B cell (primary cell): ENCODE data around the gene MTG2. TPM values are rescaled to one million over a fixed set of nuclear protein-coding genes. Genes with fewer than 3 reads are reported as not detected.

Experiments used
- ATAC-seq: fragments of 200-7000 bp; cut with Tn5 transposase; one replicate; pipeline ENCODE4 v1.10.0; 2021; ENCODE audit warnings: low read depth, mild to moderate bottlenecking, moderate number of reproducible peaks, moderate library complexity
- CTCF ChIA-PET: fragments of 350-600 bp; sonication (Branson Sonifier 250); formaldehyde crosslinking; loops from one replicate; lab custom pipeline; 2021; ENCODE audit warnings: antibody characterized with exemption, inconsistent platforms; lab: Charles Lee
- POLR2A ChIA-PET: fragments of 350-600 bp; sonication (Branson Sonifier 250); formaldehyde crosslinking; loops from one replicate; lab custom pipeline; 2021; ENCODE audit warnings: antibody characterized with exemption; lab: Charles Lee
- DNase-seq: peaks from one replicate; pipeline ENCODE4 v3.0.0; 2013
- H2AFZ ChIP-seq: 2 replicates; pipeline ENCODE4 v1.6.1; 2012; ENCODE audit warnings: mild to moderate bottlenecking, low read depth, low read length; ENCODE audit not compliant: insufficient read depth, poor library complexity, severe bottlenecking
- H3K27ac ChIP-seq, 2 donors: 1 replicate in 1 of 2; 2 replicates in 1 of 2; pipeline ENCODE4 v1.5.1; 2012 to 2013; ENCODE audit warnings: low read length in 2 of 2, mild to moderate bottlenecking in 2 of 2, moderate library complexity in 1 of 2
- H3K27me3 ChIP-seq, 4 experiments: fragments of 200-600 bp in 1 of 4; sonication (generic) in 1 of 4; replicated peaks in 1 of 4; 1 replicate in 2 of 4; 2 replicates in 2 of 4; pipeline versions ENCODE4 v1.6.1 to v1.7.0; 2013 to 2016; ENCODE audit warnings: low read length in 3 of 4, mild to moderate bottlenecking in 2 of 4, mixed read lengths in 1 of 4, moderate library complexity in 1 of 4; ENCODE audit not compliant: insufficient read depth in 4 of 4, control insufficient read depth in 3 of 4; ENCODE audit errors: control extremely low read depth in 1 of 4
- H3K36me3 ChIP-seq, 2 experiments: replicated peaks in 1 of 2; 1 replicate in 1 of 2; 2 replicates in 1 of 2; pipeline versions ENCODE4 v1.6.1 to v1.7.1; 2013; ENCODE audit warnings: low read length in 1 of 2; ENCODE audit not compliant: insufficient read depth in 2 of 2, control insufficient read depth in 1 of 2; ENCODE audit errors: control extremely low read depth in 1 of 2, extremely low read depth in 1 of 2
- H3K4me1 ChIP-seq, 2 donors: fragments of 200-600 bp in 1 of 2; sonication (generic) in 1 of 2; 1 replicate in 1 of 2; 2 replicates in 1 of 2; pipeline versions ENCODE4 v1.5.1 to v1.6.1; 2013 to 2017; ENCODE audit warnings: low read length in 2 of 2; ENCODE audit not compliant: control insufficient read depth in 2 of 2, insufficient read depth in 2 of 2
- H3K4me2 ChIP-seq: replicated peaks from 2 replicates; pipeline ENCODE3; 2012; ENCODE audit warnings: mild to moderate bottlenecking, low read depth, low read length; ENCODE audit not compliant: poor library complexity, severe bottlenecking
- H3K4me3 ChIP-seq, 5 experiments: fragments of 200-600 bp in 1 of 5; sonication (generic) in 1 of 5; 1 replicate in 3 of 5; 2 replicates in 2 of 5; pipeline versions ENCODE4 v1.5.1 to v1.7.0; 2011 to 2016; ENCODE audit warnings: low read length in 4 of 5, mild to moderate bottlenecking in 4 of 5, low read depth in 2 of 5, control low read depth in 1 of 5, moderate library complexity in 1 of 5; ENCODE audit not compliant: insufficient read depth in 1 of 5; ENCODE audit errors: control extremely low read depth in 1 of 5, extremely low read depth in 1 of 5
- H3K79me2 ChIP-seq: fragments of 200-600 bp; sonication (generic); one replicate; pipeline ENCODE4 v1.6.0; 2016; ENCODE audit warnings: low read length; ENCODE audit not compliant: control insufficient read depth, insufficient read depth
- H3K9ac ChIP-seq: fragments of 200-600 bp; sonication (generic); 2 replicates; pipeline ENCODE4 v1.6.1; 2017; ENCODE audit warnings: mild to moderate bottlenecking, low read length, moderate library complexity
- H3K9me3 ChIP-seq, 3 donors: one replicate each; pipeline versions ENCODE4 v1.6.1 to v1.7.1; 2013; ENCODE audit warnings: low read length in 2 of 3; ENCODE audit not compliant: control insufficient read depth in 2 of 3, insufficient read depth in 1 of 3; ENCODE audit errors: control extremely low read depth in 1 of 3
- H4K20me1 ChIP-seq: 2 replicates; pipeline ENCODE4 v1.6.0; 2012; ENCODE audit warnings: mild to moderate bottlenecking, low read length; ENCODE audit not compliant: insufficient read depth, control insufficient read depth, poor library complexity, severe bottlenecking
- H3K27ac Mint-ChIP-seq: one replicate; pipeline ENCODE4 v1.8.0; 2021; ENCODE audit warnings: mixed read lengths
- H3K27me3 Mint-ChIP-seq: one replicate; pipeline ENCODE4 v1.8.0; 2021; ENCODE audit warnings: mixed read lengths
- H3K4me1 Mint-ChIP-seq: one replicate; pipeline ENCODE4 v1.8.0; 2021; ENCODE audit warnings: mixed read lengths
- H3K4me3 Mint-ChIP-seq: one replicate; pipeline ENCODE4 v1.8.0; 2021; ENCODE audit warnings: mixed read lengths
- H3K9me3 Mint-ChIP-seq: one replicate; pipeline ENCODE4 v1.8.0; 2022; ENCODE audit warnings: mixed read lengths; ENCODE audit not compliant: insufficient read depth
- CTCF ChIP-seq: fragments of 200-600 bp; IDR thresholded peaks from one replicate; pipeline ENCODE4 v1.8.0; 2022; ENCODE audit warnings: antibody characterized with exemption, mild to moderate bottlenecking
- EZH2 ChIP-seq: IDR thresholded peaks from 2 replicates; pipeline ENCODE4 v1.6.1; 2012; ENCODE audit warnings: borderline replicate concordance, low read depth, mild to moderate bottlenecking, moderate library complexity, low read length; ENCODE audit not compliant: insufficient read depth, poor library complexity, severe bottlenecking
- WGBS: methylation state at CpG from one replicate; pipeline ENCODE4 v1.1.5; 2013; ENCODE audit warnings: missing lambda C conversion rate; ENCODE audit not compliant: insufficient coverage; 5-methylcytosine and 5-hydroxymethylcytosine counted together
- intact Hi-C: fragments of 100-400 bp; cut with micrococcal nuclease; formaldehyde crosslinking; loops from one replicate; pipeline ENCODE4 v1.10.0; 2022
- polyA plus RNA-seq: library from polyadenylated mRNA; depleted of rRNA; stranded (reverse); fragments of >200 nt; gene quantifications from 2 replicates; pipeline ENCODE4 v1.2.3, GENCODE V29; 2012
- total RNA-seq, 2 donors: library from RNA; stranded (reverse); fragments of 120-200 nt in 1 of 2; gene quantifications; 1 replicate in 1 of 2; 2 replicates in 1 of 2; pipeline versions ENCODE4 v1.2.3 to v1.2.4, GENCODE V29; 2013 to 2022

MTG2 gene
- total and polyA plus RNA-seq, 2 donors (not counting 1 experiment from before 2014, with no cell fraction given), result 29.6 to 48.4 TPM

- Histone ChIP-seq H3K9me3 (no peaks in the 10 kb centered on the region), H3K27ac (no peak overlapping the region), H3K4me3 (no peak overlapping the region), H3K27me3 (no peaks in the 10 kb centered on the region), H3K79me2 (peaks cover 24% of the 10 kb centered on the region), H3K4me1 (peaks cover 16 to 23% of the 10 kb centered on the region in 2 donors), H2AFZ (no peak overlapping the region), H3K36me3 (peaks cover 1 to 59% of the 10 kb centered on the region in 2 experiments), H3K9ac (no peak overlapping the region), H3K4me2 (no peak overlapping the region), H4K20me1 (peaks cover 60% of the 10 kb centered on the region)
- TF ChIP-seq EZH2 (no peak), CTCF (no peak)
- no peaks in the 10 kb centered on the region for H3K27me3 Mint-ChIP-seq
- 95% methylated on average over 10 of the region's 10 CpGs for WGBS
- no peaks in the 10 kb centered on the region for H3K9me3 Mint-ChIP-seq
- DNase-seq, result no peak
- no peak for ATAC-seq
- POLR2A ChIA-PET, result no interaction called here
- intact Hi-C loops, result loop anchor here (5.0 kb wide), 1 partner anchor 112 kb away; no protein-coding TSS in a partner anchor
- H3K27ac Mint-ChIP-seq, result no peak overlapping the region
- H3K4me3 Mint-ChIP-seq, result no peak overlapping the region
- H3K4me1 Mint-ChIP-seq, result peaks cover 32% of the 10 kb centered on the region
- CTCF ChIA-PET, result interaction anchor here (0.7 to 2.8 kb wide), 5 partner anchors 16 to 128 kb away, joined by 3 to 19 read pairs (median 5); no protein-coding TSS in a partner anchor
Observed at GRCh38 chr20:62138912-62139311, 43.9 kb upstream of the MTG2 start.

GRCh38 chr20:62139636-62140035 is 43.2 kb upstream of the MTG2 start:
- no peak overlapping the region for H3K4me2 ChIP-seq
- TF ChIP-seq EZH2 (no peak), CTCF (no peak)
- peaks cover 60% of the 10 kb centered on the region for H4K20me1 ChIP-seq
- no peaks in the 10 kb centered on the region for H3K9me3 Mint-ChIP-seq
- peaks cover 34% of the 10 kb centered on the region for H3K4me1 Mint-ChIP-seq
- no peak overlapping the region for H3K27ac Mint-ChIP-seq
- no peak overlapping the region for H3K9ac ChIP-seq
- CTCF ChIA-PET, result interaction anchor here (1.3 to 2.8 kb wide), 2 partner anchors 76 to 129 kb away, joined by 3 to 19 read pairs; no protein-coding TSS in a partner anchor
- ATAC-seq (no peak), DNase-seq (no peak)
- no peak overlapping the region for H3K4me3 Mint-ChIP-seq
- no peak overlapping the region for H3K4me3 ChIP-seq
- POLR2A ChIA-PET, result no interaction called here
- no peak overlapping the region for H2AFZ ChIP-seq
- H3K27ac ChIP-seq, result no peak overlapping the region
- peaks cover 25% of the 10 kb centered on the region for H3K79me2 ChIP-seq
- peaks cover 1 to 53% of the 10 kb centered on the region in 2 experiments for H3K36me3 ChIP-seq
- H3K27me3 Mint-ChIP-seq, result no peaks in the 10 kb centered on the region
- no peaks in the 10 kb centered on the region for H3K9me3 ChIP-seq
- H3K4me1 ChIP-seq, result peaks cover 19 to 24% of the 10 kb centered on the region in 2 donors
- WGBS, result 98% methylated on average over 11 of the region's 13 CpGs
- intact Hi-C loops, result loop anchor here (5.0 kb wide), 2 partner anchors 72 to 112 kb away; partner anchors contain the start of gene TAF4
- H3K27me3 ChIP-seq, result no peaks in the 10 kb centered on the region
